Lung (tissue), 12 donors: ENCODE data around the gene MCHR1. TPM values are rescaled to one million over a fixed set of nuclear protein-coding genes. Genes with fewer than 3 reads are reported as not detected.
"Not testable (repeated sequence)": the region's sequence is repeated elsewhere in the genome, so short reads cannot be mapped to it uniquely, and the experiment has no call there.

ENCODE experiments used
- ATAC-seq: fragments of 200-7000 bp; cut with Tn5 transposase; one replicate; pipeline ENCODE4 v1.9.1; 2020; ENCODE audit warnings: moderate number of reproducible peaks; ENCODE audit not compliant: insufficient read depth, low FRiP score
- DNase-seq, 3 donors: peaks; one replicate each; pipeline ENCODE4 v3.0.0-alpha.2; 2013 to 2017
- H3K27ac ChIP-seq, 2 donors: one replicate each; pipeline ENCODE4 v1.5.1; 2013; ENCODE audit warnings: mild to moderate bottlenecking in 2 of 2, moderate library complexity in 2 of 2, control low read depth in 1 of 2, inconsistent platforms in 1 of 2, low read depth in 1 of 2, low read length in 1 of 2
- H3K27me3 ChIP-seq, 3 donors: one replicate each; pipeline ENCODE4 v1.5.1; 2013; ENCODE audit warnings: low read length in 2 of 3; ENCODE audit not compliant: control insufficient read depth in 3 of 3, insufficient read depth in 3 of 3
- H3K36me3 ChIP-seq, 4 donors: one replicate each; pipeline ENCODE4 v1.5.1; 2013; ENCODE audit warnings: low read length in 4 of 4, mild to moderate bottlenecking in 1 of 4, moderate library complexity in 1 of 4; ENCODE audit not compliant: control insufficient read depth in 4 of 4, insufficient read depth in 4 of 4
- H3K4me1 ChIP-seq, 5 donors: one replicate each; pipeline ENCODE4 v1.5.1; 2013; ENCODE audit warnings: low read length in 5 of 5, mild to moderate bottlenecking in 2 of 5, moderate library complexity in 1 of 5; ENCODE audit not compliant: control insufficient read depth in 5 of 5, insufficient read depth in 5 of 5
- H3K4me3 ChIP-seq: one replicate; pipeline ENCODE4 v1.5.1; 2013; ENCODE audit warnings: mild to moderate bottlenecking, control low read depth, moderate library complexity
- H3K9ac ChIP-seq, 2 donors: one replicate each; pipeline ENCODE4 v1.5.1; 2013; ENCODE audit warnings: low read length in 2 of 2, control low read depth in 1 of 2; ENCODE audit not compliant: insufficient read depth in 1 of 2
- H3K9me3 ChIP-seq, 4 donors: one replicate each; pipeline ENCODE4 v1.5.1; 2013; ENCODE audit warnings: low read length in 3 of 4, mild to moderate bottlenecking in 1 of 4, moderate library complexity in 1 of 4; ENCODE audit not compliant: control insufficient read depth in 4 of 4, insufficient read depth in 3 of 4
- CTCF ChIP-seq: IDR thresholded peaks from 2 replicates; pipeline ENCODE4 v1.5.1; 2012; ENCODE audit warnings: mild to moderate bottlenecking; ENCODE audit errors: control extremely low read depth, extremely low read depth
- WGBS, 2 donors: extraction: QIAGEN DNeasy Blood & Tissue Kit; methylation state at CpG; one replicate each; pipeline ENCODE4 v1.1.7; 2013; 5-methylcytosine and 5-hydroxymethylcytosine counted together
- polyA plus RNA-seq, 2 donors: library from polyadenylated mRNA; stranded (reverse); fragments of 200-250 nt; gene quantifications; one replicate each; pipeline ENCODE4 v1.2.1, GENCODE V29; 2013
- total RNA-seq, 2 donors: library from RNA; depleted of rRNA in 1 of 2; stranded (reverse); fragments of >200 nt in 1 of 2; gene quantifications; one replicate each; pipeline ENCODE4 v1.2.1, GENCODE V29; 2014 to 2021
- donor health status: control.
- donor health status: control.
- donor health status: Bipolar disorder and iron deficiency.
- donor health status: healthy.
- donor health status: DM: yes; HTN: yes; CAD: no.

The MCHR1 gene
- total and polyA plus RNA-seq, 4 donors: 0.06 to 0.62 (median 0.29) TPM

GRCh38 chr22:40716116-40716515, 36.8 kb downstream of the MCHR1 start:
- no peak for DNase-seq
- no peak for ATAC-seq
- WGBS, 2 donors: 97% methylated on average over 9 of the region's 9 CpGs

GRCh38 chr22:40717657-40718056, 38.4 kb downstream of the MCHR1 start:
- H3K4me3 ChIP-seq, H3K27me3 ChIP-seq, DNase-seq, ATAC-seq, H3K27ac ChIP-seq, H3K36me3 ChIP-seq, H3K9ac ChIP-seq, H3K9me3 ChIP-seq: not testable (repeated sequence)
- peaks cover 0 to 13% (median 0%) of the 10 kb centered on the region in 5 donors for H3K4me1 ChIP-seq
- 84 to 91% methylated on average over 5 of the region's 5 CpGs for WGBS, 2 donors

More at GRCh38 chr22:40716116-40716515, 36.8 kb downstream of the MCHR1 start:
- H3K9ac ChIP-seq: no peak overlapping the region
- no peaks in the 10 kb centered on the region for H3K9me3 ChIP-seq
- no peaks in the 10 kb centered on the region for H3K36me3 ChIP-seq
- H3K4me3 ChIP-seq: no peak overlapping the region
- peaks cover 0 to 18% (median 3%) of the 10 kb centered on the region in 5 donors for H3K4me1 ChIP-seq
- no peak for TF ChIP-seq CTCF
- no peaks in the 10 kb centered on the region for H3K27me3 ChIP-seq
- no peak overlapping the region for H3K27ac ChIP-seq

- Histone ChIP-seq H3K4me3 (no peak overlapping the region), H3K9me3 (no peaks in the 10 kb centered on the region), H3K36me3 (no peaks in the 10 kb centered on the region), H3K27ac (no peak overlapping the region), H3K27me3 (no peaks in the 10 kb centered on the region), H3K9ac (no peak overlapping the region), H3K4me1 (peaks cover 0 to 13% (median 0%) of the 10 kb centered on the region in 5 donors)
- DNase-seq: no peak
- no peak for TF ChIP-seq CTCF
- no peak for ATAC-seq
- WGBS, 2 donors: 85 to 89% methylated on average over 9 of the region's 9 CpGs
Measured at GRCh38 chr22:40718250-40719204, 39.2 kb downstream of the MCHR1 start.

- peaks cover 0 to 8% (median 0%) of the 10 kb centered on the region in 5 donors for H3K4me1 ChIP-seq
- no peak for ATAC-seq
- 80 to 92% methylated on average over 6 of the region's 6 CpGs for WGBS, 2 donors
- no peak for DNase-seq
- H3K9ac ChIP-seq: no peak overlapping the region
- H3K27ac ChIP-seq: no peak overlapping the region
- H3K4me3 ChIP-seq: no peak overlapping the region
- H3K9me3 ChIP-seq: no peaks in the 10 kb centered on the region
- no peak for TF ChIP-seq CTCF
- H3K27me3 ChIP-seq: no peaks in the 10 kb centered on the region
- H3K36me3 ChIP-seq: no peaks in the 10 kb centered on the region
Measured at GRCh38 chr22:40719599-40719998, 40.3 kb downstream of the MCHR1 start.

- H3K9ac ChIP-seq, DNase-seq, H3K27ac ChIP-seq, H3K4me3 ChIP-seq, H3K4me1 ChIP-seq, H3K9me3 ChIP-seq, H3K36me3 ChIP-seq, ATAC-seq, H3K27me3 ChIP-seq: not testable (repeated sequence)
- WGBS, 2 donors: 90 to 99% methylated on average over 6 of the region's 6 CpGs
Measured at GRCh38 chr22:40720156-40720537, 40.9 kb downstream of the MCHR1 start.
